Osteoblast (primary cell): ENCODE data around the gene FARP1. TPM values are rescaled to one million over a fixed set of nuclear protein-coding genes. Genes with fewer than 3 reads are reported as not detected.

ENCODE experiments used
- DNase-seq: peaks from one replicate; pipeline ENCODE4 v3.0.0; 2011; ENCODE audit warnings: low spot score, mixed read lengths; ENCODE audit not compliant: insufficient read length; ENCODE audit errors: missing footprints
- H2AFZ ChIP-seq: 2 replicates; pipeline ENCODE4 v1.6.0; 2011; ENCODE audit warnings: mild to moderate bottlenecking, low read length
- H3K27ac ChIP-seq: 2 replicates; pipeline ENCODE4 v1.5.1; 2011; ENCODE audit warnings: mild to moderate bottlenecking, low read depth, low read length, moderate library complexity
- H3K27me3 ChIP-seq: 2 replicates; pipeline ENCODE4 v1.6.0; 2012; ENCODE audit warnings: mild to moderate bottlenecking, control low read depth, inconsistent platforms, low read length, moderate library complexity; ENCODE audit not compliant: insufficient read depth
- H3K36me3 ChIP-seq: 2 replicates; pipeline ENCODE4 v1.5.1; 2011; ENCODE audit warnings: mild to moderate bottlenecking, low read length, control low read depth, moderate library complexity; ENCODE audit not compliant: insufficient read depth
- H3K4me1 ChIP-seq: 2 replicates; pipeline ENCODE4 v1.5.1; 2011; ENCODE audit warnings: mild to moderate bottlenecking, low read length, control low read depth, moderate library complexity; ENCODE audit not compliant: insufficient read depth
- H3K4me2 ChIP-seq: 2 replicates; pipeline ENCODE4 v1.6.0; 2011; ENCODE audit warnings: mild to moderate bottlenecking, low read length; ENCODE audit not compliant: insufficient read depth
- H3K4me3 ChIP-seq: fragments of 200-600 bp; sonication (generic); 3 replicates; pipeline ENCODE4 v1.5.1; 2012; ENCODE audit warnings: mild to moderate bottlenecking, low read length, inconsistent platforms; ENCODE audit not compliant: insufficient read depth
- H3K79me2 ChIP-seq: 2 replicates; pipeline ENCODE4 v1.6.0; 2012; ENCODE audit warnings: mild to moderate bottlenecking, low read length, control low read depth, inconsistent platforms; ENCODE audit not compliant: insufficient read depth
- H3K9me3 ChIP-seq: 2 replicates; pipeline ENCODE4 v1.5.1; 2011; ENCODE audit warnings: low read depth, low read length, control low read depth
- H4K20me1 ChIP-seq: 2 replicates; pipeline ENCODE4 v1.6.0; 2012; ENCODE audit warnings: mild to moderate bottlenecking, low read length, control low read depth; ENCODE audit not compliant: insufficient read depth
- total RNA-seq: library from RNA; depleted of rRNA; stranded (reverse); fragments of >200 nt; gene quantifications from 2 replicates; pipeline ENCODE4 v1.2.3, GENCODE V29; 2012
- TF ChIP-seq, protein P1 (sequence below): IDR thresholded peaks from 2 replicates; pipeline ENCODE4 v1.5.1; 2011; ENCODE audit warnings: mild to moderate bottlenecking, low read depth, low read length, moderate library complexity; ENCODE audit errors: extremely low read depth

Gene FARP1
- total RNA-seq, 1 donor: 36.2 TPM

DNA sequence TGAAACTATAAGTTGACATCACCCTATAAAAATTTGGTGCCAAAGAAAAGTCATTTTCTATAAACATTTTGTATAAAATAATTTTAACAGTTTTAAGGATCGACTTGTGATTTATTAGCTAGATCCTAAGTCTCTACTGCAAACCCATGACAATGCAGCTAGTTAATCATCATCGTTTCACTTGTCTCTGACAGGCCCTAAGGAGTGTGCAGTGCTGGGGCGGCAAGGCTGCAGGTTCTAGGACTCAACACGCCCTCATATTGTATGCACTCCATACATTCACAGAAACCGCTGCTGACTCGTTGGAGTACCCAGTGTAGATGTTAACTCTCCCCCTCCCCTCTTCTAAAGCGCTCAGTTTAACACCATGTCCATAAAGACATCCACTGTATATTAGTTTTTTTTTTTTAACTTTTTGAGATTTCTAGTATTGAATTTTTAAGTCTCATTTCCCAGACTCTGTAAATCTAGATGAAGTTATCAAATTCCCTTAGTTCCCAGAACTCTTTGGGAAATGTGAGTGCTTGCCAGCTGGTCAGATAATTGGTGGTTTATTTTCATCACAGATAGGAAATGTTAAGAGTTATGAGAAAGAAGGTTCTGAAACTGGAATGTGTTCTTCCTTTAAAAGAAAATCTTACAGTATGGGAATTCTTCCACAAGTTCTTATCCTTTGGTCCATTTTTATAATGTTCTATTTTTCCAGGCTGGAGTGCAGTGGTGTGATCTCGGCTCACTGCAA lies 197.0 kb downstream of the FARP1 start:
- Histone ChIP-seq H3K27me3 (no peaks in the 10 kb centered on the region), H3K4me2 (no peak overlapping the region)
- TF ChIP-seq, protein P1, sequence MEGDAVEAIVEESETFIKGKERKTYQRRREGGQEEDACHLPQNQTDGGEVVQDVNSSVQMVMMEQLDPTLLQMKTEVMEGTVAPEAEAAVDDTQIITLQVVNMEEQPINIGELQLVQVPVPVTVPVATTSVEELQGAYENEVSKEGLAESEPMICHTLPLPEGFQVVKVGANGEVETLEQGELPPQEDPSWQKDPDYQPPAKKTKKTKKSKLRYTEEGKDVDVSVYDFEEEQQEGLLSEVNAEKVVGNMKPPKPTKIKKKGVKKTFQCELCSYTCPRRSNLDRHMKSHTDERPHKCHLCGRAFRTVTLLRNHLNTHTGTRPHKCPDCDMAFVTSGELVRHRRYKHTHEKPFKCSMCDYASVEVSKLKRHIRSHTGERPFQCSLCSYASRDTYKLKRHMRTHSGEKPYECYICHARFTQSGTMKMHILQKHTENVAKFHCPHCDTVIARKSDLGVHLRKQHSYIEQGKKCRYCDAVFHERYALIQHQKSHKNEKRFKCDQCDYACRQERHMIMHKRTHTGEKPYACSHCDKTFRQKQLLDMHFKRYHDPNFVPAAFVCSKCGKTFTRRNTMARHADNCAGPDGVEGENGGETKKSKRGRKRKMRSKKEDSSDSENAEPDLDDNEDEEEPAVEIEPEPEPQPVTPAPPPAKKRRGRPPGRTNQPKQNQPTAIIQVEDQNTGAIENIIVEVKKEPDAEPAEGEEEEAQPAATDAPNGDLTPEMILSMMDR: no peak

DNA sequence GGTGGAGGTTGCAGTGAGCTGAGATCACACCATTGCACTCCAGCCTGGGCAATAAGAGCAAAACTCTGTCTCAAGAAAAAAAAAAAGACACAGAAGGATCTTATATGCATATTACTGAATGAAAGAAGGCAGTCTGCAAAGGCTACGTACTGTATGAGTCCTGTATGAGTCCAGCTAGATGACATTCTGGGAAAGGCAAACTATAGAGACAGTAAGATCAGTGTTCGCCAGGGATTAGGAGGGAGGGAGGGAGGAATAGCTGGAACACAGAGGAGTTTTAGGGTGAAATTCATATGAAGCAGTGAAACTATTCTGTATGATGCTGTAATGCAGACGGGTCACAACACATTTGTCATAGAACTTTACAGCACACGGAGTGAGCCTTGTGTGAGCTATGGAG lies 200.1 kb downstream of the FARP1 start:
- Histone ChIP-seq H3K27me3 (no peaks in the 10 kb centered on the region), H3K79me2 (peaks cover 15% of the 10 kb centered on the region), H3K27ac (no peak overlapping the region), H2AFZ (no peak overlapping the region), H3K36me3 (no peaks in the 10 kb centered on the region), H3K4me2 (no peak overlapping the region), H3K9me3 (no peaks in the 10 kb centered on the region), H3K4me3 (no peak overlapping the region), H4K20me1 (peaks cover 5% of the 10 kb centered on the region), H3K4me1 (no peaks in the 10 kb centered on the region)
- no peak for DNase-seq
- TF ChIP-seq, protein P1: no peak

More for the DNA sequence above, 197.0 kb downstream of the FARP1 start:
- Histone ChIP-seq H2AFZ (no peak overlapping the region), H4K20me1 (peaks cover 8% of the 10 kb centered on the region), H3K4me3 (no peak overlapping the region), H3K36me3 (no peaks in the 10 kb centered on the region), H3K9me3 (no peaks in the 10 kb centered on the region), H3K27ac (no peak overlapping the region), H3K4me1 (no peaks in the 10 kb centered on the region), H3K79me2 (peaks cover 20% of the 10 kb centered on the region)
- DNase-seq: no peak

DNA sequence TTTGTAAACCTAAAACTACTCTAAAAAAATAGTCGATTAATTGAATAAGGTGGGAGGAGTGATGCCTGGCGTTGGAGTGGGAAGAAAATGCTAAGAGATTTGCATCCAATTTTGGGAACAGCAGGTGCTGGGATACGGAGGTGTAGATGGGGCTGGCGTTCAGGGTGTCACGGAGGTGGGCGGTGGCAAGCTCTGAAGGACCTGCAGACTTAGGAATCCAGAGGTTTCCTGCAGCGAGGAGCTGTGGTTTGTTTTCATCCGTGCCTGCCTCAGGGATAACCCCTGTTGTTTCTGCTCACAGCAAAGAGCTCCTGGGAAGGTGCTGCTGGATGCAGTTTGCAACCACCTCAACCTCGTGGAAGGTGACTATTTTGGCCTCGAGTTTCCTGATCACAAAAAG lies 200.6 kb downstream of the FARP1 start:
- Histone ChIP-seq H3K27ac (no peak overlapping the region), H3K4me1 (no peaks in the 10 kb centered on the region), H3K4me3 (no peak overlapping the region), H3K36me3 (no peaks in the 10 kb centered on the region), H3K4me2 (no peak overlapping the region), H3K27me3 (no peaks in the 10 kb centered on the region), H3K79me2 (peaks cover 12% of the 10 kb centered on the region), H3K9me3 (no peaks in the 10 kb centered on the region), H4K20me1 (peaks cover 5% of the 10 kb centered on the region), H2AFZ (no peak overlapping the region)
- TF ChIP-seq, protein P1: no peak
- no peak for DNase-seq

DNA sequence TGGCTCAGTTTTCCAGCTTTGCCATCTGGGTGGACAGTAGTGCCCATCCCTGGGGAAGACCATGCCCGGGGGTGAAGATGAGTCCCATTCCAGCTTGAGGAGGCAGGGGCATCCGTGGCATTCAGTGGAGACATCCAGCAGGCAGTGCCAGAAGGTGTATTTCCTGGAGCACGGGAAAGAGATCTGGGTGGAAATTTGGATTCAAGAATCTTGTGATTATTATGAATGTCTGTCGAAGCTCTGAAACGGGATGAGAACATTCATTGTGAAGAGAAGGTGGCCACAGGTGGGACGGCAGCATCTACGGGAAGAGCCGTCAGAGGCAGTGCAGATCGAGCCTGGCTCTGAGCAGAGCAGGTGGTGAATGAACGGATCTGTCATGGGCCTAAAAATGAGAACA lies 201.5 kb downstream of the FARP1 start:
- H3K4me3 ChIP-seq: no peak overlapping the region
- H3K9me3 ChIP-seq: no peaks in the 10 kb centered on the region
- no peak overlapping the region for H3K4me2 ChIP-seq
- H2AFZ ChIP-seq: no peak overlapping the region
- DNase-seq: no peak
- TF ChIP-seq, protein P1: no peak
- H3K27ac ChIP-seq: no peak overlapping the region
- peaks cover 5% of the 10 kb centered on the region for H4K20me1 ChIP-seq
- no peaks in the 10 kb centered on the region for H3K4me1 ChIP-seq
- no peaks in the 10 kb centered on the region for H3K27me3 ChIP-seq
- H3K36me3 ChIP-seq: no peaks in the 10 kb centered on the region
- H3K79me2 ChIP-seq: peaks cover 12% of the 10 kb centered on the region
